Trophoblast cell (in vitro differentiated cells and primary cell): ENCODE data around the gene ZBTB12.
A peak's percentile ranks its signal among the peaks of the same experiment; 100 is the strongest.
"Not testable (repeated sequence)": the region's sequence is repeated elsewhere in the genome, so short reads cannot be mapped to it uniquely, and the experiment has no call there.

Experiments used
- DNase-seq, 2 donors: peaks; one replicate each; pipeline ENCODE4 v3.0.0-alpha.2; 2016
- H2AFZ ChIP-seq: 2 replicates; pipeline ENCODE4 v1.6.1; 2013; ENCODE audit warnings: low read length, moderate library complexity, mild to moderate bottlenecking; ENCODE audit not compliant: insufficient read depth, poor library complexity
- H2AK5ac ChIP-seq: 2 replicates; pipeline ENCODE4 v1.6.1; 2013; ENCODE audit warnings: mild to moderate bottlenecking, low read length
- H2BK120ac ChIP-seq: 2 replicates; pipeline ENCODE4 v1.6.1; 2013; ENCODE audit warnings: low read length, mild to moderate bottlenecking, moderate library complexity; ENCODE audit not compliant: insufficient read depth, poor library complexity
- H2BK12ac ChIP-seq: 2 replicates; pipeline ENCODE4 v1.6.1; 2013; ENCODE audit warnings: mild to moderate bottlenecking, low read length, moderate library complexity
- H2BK5ac ChIP-seq: 2 replicates; pipeline ENCODE4 v1.6.1; 2013; ENCODE audit warnings: low read length, low read depth, moderate library complexity, mild to moderate bottlenecking; ENCODE audit not compliant: poor library complexity
- H3K14ac ChIP-seq: 2 replicates; pipeline ENCODE4 v1.6.1; 2013; ENCODE audit warnings: mild to moderate bottlenecking, low read length
- H3K18ac ChIP-seq: 2 replicates; pipeline ENCODE4 v1.6.1; 2013; ENCODE audit warnings: mild to moderate bottlenecking, low read length
- H3K23ac ChIP-seq: 2 replicates; pipeline ENCODE4 v1.6.1; 2013; ENCODE audit warnings: low read length
- H3K27ac ChIP-seq: 2 replicates; pipeline ENCODE4 v1.5.1; 2013; ENCODE audit warnings: low read depth, mild to moderate bottlenecking, inconsistent platforms, low read length, moderate library complexity
- H3K27me3 ChIP-seq: 2 replicates; pipeline ENCODE4 v1.6.1; 2013; ENCODE audit warnings: inconsistent platforms, mild to moderate bottlenecking, low read length, moderate library complexity; ENCODE audit not compliant: insufficient read depth
- H3K36me3 ChIP-seq, 2 experiments: 1 replicate in 1 of 2; 2 replicates in 1 of 2; pipeline ENCODE4 v1.6.1; 2013; ENCODE audit warnings: low read length in 2 of 2, mild to moderate bottlenecking in 2 of 2, moderate library complexity in 1 of 2; ENCODE audit not compliant: insufficient read depth in 2 of 2, control insufficient read depth in 1 of 2
- H3K4ac ChIP-seq: 2 replicates; pipeline ENCODE4 v1.6.1; 2013; ENCODE audit warnings: low read depth, mild to moderate bottlenecking, low read length, moderate library complexity
- H3K4me1 ChIP-seq, 2 experiments: 1 replicate in 1 of 2; 2 replicates in 1 of 2; pipeline ENCODE4 v1.6.1; 2013; ENCODE audit warnings: low read length in 2 of 2, mild to moderate bottlenecking in 2 of 2, moderate library complexity in 1 of 2; ENCODE audit not compliant: insufficient read depth in 2 of 2, control insufficient read depth in 1 of 2
- H3K4me2 ChIP-seq: 2 replicates; pipeline ENCODE4 v1.6.1; 2013; ENCODE audit warnings: inconsistent platforms, mild to moderate bottlenecking, low read length, moderate library complexity
- H3K4me3 ChIP-seq: 2 replicates; pipeline ENCODE4 v1.5.1; 2013; ENCODE audit warnings: mild to moderate bottlenecking, low read depth, low read length, inconsistent platforms
- H3K79me1 ChIP-seq: one replicate; pipeline ENCODE4 v1.6.1; 2013; ENCODE audit warnings: low read length
- H3K79me2 ChIP-seq: 2 replicates; pipeline ENCODE4 v1.6.1; 2013; ENCODE audit warnings: low read length, mild to moderate bottlenecking; ENCODE audit not compliant: control insufficient read depth, insufficient read depth, poor library complexity
- H3K9ac ChIP-seq: 2 replicates; pipeline ENCODE4 v1.6.1; 2013; ENCODE audit warnings: mild to moderate bottlenecking, low read length
- H3K9me3 ChIP-seq: 2 replicates; pipeline ENCODE4 v1.6.1; 2013; ENCODE audit warnings: low read depth, mild to moderate bottlenecking, control low read depth, inconsistent platforms, low read length; ENCODE audit not compliant: insufficient read depth
- H4K12ac ChIP-seq: 2 replicates; pipeline ENCODE4 v1.6.1; 2013; ENCODE audit warnings: low read depth, mild to moderate bottlenecking, low read length, moderate library complexity
- H4K8ac ChIP-seq: 2 replicates; pipeline ENCODE4 v1.6.1; 2013; ENCODE audit warnings: low read depth, mild to moderate bottlenecking, low read length, moderate library complexity
- H4K91ac ChIP-seq: one replicate; pipeline ENCODE4 v1.6.1; 2013; ENCODE audit warnings: low read depth, mild to moderate bottlenecking, low read length, moderate library complexity
- WGBS: extraction: QIAGEN DNeasy Blood & Tissue Kit; methylation state at CpG from one replicate; pipeline ENCODE4 v1.1.7; 2013; ENCODE audit warnings: missing lambda C conversion rate; ENCODE audit not compliant: insufficient read length, insufficient coverage; ENCODE audit errors: extremely low coverage; 5-methylcytosine and 5-hydroxymethylcytosine counted together

The ZBTB12 gene

GRCh38 chr6:31859923-31860322, 42.0 kb downstream of the ZBTB12 start:
- Histone ChIP-seq H3K9me3 (no peaks in the 10 kb centered on the region), H3K27me3 (no peaks in the 10 kb centered on the region), H3K18ac (no peak overlapping the region)

GRCh38 chr6:31858707-31859106, 43.2 kb downstream of the ZBTB12 start:
- Histone ChIP-seq H3K4me2 (no peak overlapping the region), H2BK12ac (no peak overlapping the region), H2AFZ (no peak overlapping the region), H4K12ac (no peak overlapping the region), H3K27ac (no peak overlapping the region), H4K91ac (no peak overlapping the region), H3K27me3 (no peaks in the 10 kb centered on the region), H3K9ac (no peak overlapping the region), H3K4ac (no peak overlapping the region), H3K23ac (no peak overlapping the region), H3K14ac (no peak overlapping the region), H3K4me1 (peaks cover 6 to 7% of the 10 kb centered on the region in 2 experiments), H3K9me3 (no peaks in the 10 kb centered on the region), H2BK120ac (no peak overlapping the region), H2AK5ac (no peak overlapping the region), H3K36me3 (peaks cover 25 to 32% of the 10 kb centered on the region in 2 experiments), H3K18ac (no peak overlapping the region), H3K79me2 (peaks cover 6% of the 10 kb centered on the region), H4K8ac (no peak overlapping the region), H2BK5ac (no peak overlapping the region), H3K4me3 (no peak overlapping the region), H3K79me1 (peaks cover 8% of the 10 kb centered on the region)
- no CpG with 5 or more reads among the region's 8 CpGs for WGBS
- DNase-seq = peak; percentile 69 to 84

More at GRCh38 chr6:31859923-31860322, 42.0 kb downstream of the ZBTB12 start:
- no peak overlapping the region for H3K27ac ChIP-seq
- no peak overlapping the region for H2AK5ac ChIP-seq
- H4K8ac ChIP-seq = no peak overlapping the region
- no peak overlapping the region for H3K4me2 ChIP-seq
- no peak overlapping the region for H2BK120ac ChIP-seq
- H3K36me3 ChIP-seq = peaks cover 25 to 32% of the 10 kb centered on the region in 2 experiments
- peaks cover 7 to 10% of the 10 kb centered on the region in 2 experiments for H3K4me1 ChIP-seq
- no peak overlapping the region for H2AFZ ChIP-seq
- H3K9ac ChIP-seq = no peak overlapping the region
- no peak overlapping the region for H3K23ac ChIP-seq
- no peak for DNase-seq
- no peak overlapping the region for H4K12ac ChIP-seq
- no peak overlapping the region for H2BK12ac ChIP-seq
- no peak overlapping the region for H3K4me3 ChIP-seq
- H2BK5ac ChIP-seq = no peak overlapping the region
- no peak overlapping the region for H3K14ac ChIP-seq
- no peak overlapping the region for H4K91ac ChIP-seq
- no CpG with 5 or more reads among the region's 11 CpGs for WGBS
- peaks cover 8% of the 10 kb centered on the region for H3K79me1 ChIP-seq
- H3K4ac ChIP-seq = no peak overlapping the region
- H3K79me2 ChIP-seq = peaks cover 6% of the 10 kb centered on the region

DNA sequence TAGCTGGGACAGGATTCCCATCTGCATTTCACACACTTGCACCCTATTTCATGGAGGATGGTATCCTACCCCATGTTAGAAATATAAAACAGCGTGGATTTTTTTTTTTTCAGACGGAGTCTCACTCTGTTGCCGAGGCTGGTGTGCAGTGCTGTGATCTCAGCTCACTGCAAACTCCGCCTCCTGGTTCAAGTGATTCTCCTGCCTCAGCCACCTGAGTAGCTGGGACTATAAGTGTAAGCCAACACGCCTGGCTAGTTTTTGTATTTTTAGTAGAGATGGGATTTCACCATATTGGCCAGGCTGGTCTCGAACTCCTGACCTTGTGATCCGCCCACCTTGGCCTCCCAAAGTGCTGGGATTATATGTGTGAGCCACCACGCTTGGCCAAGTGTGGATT, 44.1 kb downstream of the ZBTB12 start:
- H3K27me3 ChIP-seq, H3K79me2 ChIP-seq, H3K23ac ChIP-seq, H4K91ac ChIP-seq, DNase-seq, H4K12ac ChIP-seq, H3K27ac ChIP-seq, H3K79me1 ChIP-seq, H3K4me3 ChIP-seq, H2BK5ac ChIP-seq, H3K9ac ChIP-seq, H2BK12ac ChIP-seq, H3K4me1 ChIP-seq, H3K4ac ChIP-seq, H2BK120ac ChIP-seq, H3K4me2 ChIP-seq, H3K9me3 ChIP-seq, H2AK5ac ChIP-seq, H3K14ac ChIP-seq, H2AFZ ChIP-seq, H4K8ac ChIP-seq, H3K18ac ChIP-seq: not testable (repeated sequence)
- H3K36me3 ChIP-seq = peaks cover 27 to 32% of the 10 kb centered on the region in 2 experiments
- WGBS = no CpG with 5 or more reads among the region's 8 CpGs

DNA sequence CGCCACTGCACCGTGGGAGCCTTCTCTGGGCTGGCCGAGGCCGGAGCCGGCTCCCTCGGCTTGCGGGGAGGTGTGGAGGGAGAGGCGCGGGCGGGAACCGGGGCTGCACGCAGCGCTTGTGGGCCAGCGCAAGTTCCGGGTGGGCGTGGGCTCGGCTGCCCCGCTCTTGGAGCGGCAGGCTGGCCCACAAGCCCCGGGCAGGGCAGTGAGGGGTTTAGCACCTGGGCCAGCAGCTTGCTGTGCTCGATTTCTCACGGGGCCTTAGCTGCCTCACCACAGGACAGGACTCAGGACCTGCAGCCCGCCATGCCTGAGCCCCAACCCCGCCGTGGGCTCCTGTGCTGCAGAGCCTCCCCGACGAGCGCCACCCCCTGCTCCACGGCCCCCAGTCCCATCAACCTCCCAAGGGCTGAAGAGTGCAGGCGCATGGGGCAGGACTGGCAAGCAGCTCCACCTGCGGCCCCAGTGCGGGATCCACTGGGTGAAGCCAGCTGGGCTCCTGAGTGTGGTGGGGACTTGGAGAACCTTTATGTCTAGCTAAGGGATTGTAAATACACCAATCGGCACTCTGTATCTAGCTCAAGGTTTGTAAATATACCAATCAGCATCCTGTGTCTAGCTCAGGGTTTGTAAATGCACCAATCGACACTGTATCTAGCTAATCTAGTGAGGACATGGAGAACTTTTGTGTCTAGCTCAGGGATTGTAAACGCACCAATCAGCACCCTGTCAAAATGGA, 49.7 kb downstream of the ZBTB12 start:
- WGBS = no CpG with 5 or more reads among the region's 35 CpGs
- H3K36me3 ChIP-seq, H4K12ac ChIP-seq, H3K14ac ChIP-seq, H3K9ac ChIP-seq, H3K27ac ChIP-seq, H3K23ac ChIP-seq, H3K27me3 ChIP-seq, H3K79me1 ChIP-seq, H3K4me2 ChIP-seq, H3K79me2 ChIP-seq, H3K4me1 ChIP-seq, H3K4ac ChIP-seq, H3K9me3 ChIP-seq, H4K91ac ChIP-seq, H2AFZ ChIP-seq, H2BK120ac ChIP-seq, H4K8ac ChIP-seq, H2BK5ac ChIP-seq, H2BK12ac ChIP-seq, H3K4me3 ChIP-seq, DNase-seq, H3K18ac ChIP-seq, H2AK5ac ChIP-seq: not testable (repeated sequence)
